Measurements from ENCODE around the gene FUT8. TPM values are rescaled to one million over a fixed set of nuclear protein-coding genes. Genes with fewer than 3 reads are reported as not detected.
A peak's percentile ranks its signal among the peaks of the same experiment; 100 is the strongest.

The FUT8 gene
- total RNA-seq = 10 to 100 TPM; 49.6 to 59.8 TPM

GRCh38 chr14:65412032-65412846, at the start of gene FUT8:
FUT8 (plus strand) TSS chr14:65412730; CDS start chr14:65561564, 148,834 bp downstream.
- peaks cover 51% of the 10 kb centered on the region for H3K4me1 Mint-ChIP-seq (ENCODE audit: low read depth)
- peak within 1 kb of the TSS; percentile 91 for H3K27ac Mint-ChIP-seq
- H3K9me3 Mint-ChIP-seq = no peaks in the 10 kb centered on the region
- H3K36me3 Mint-ChIP-seq (ENCODE audit: insufficient read depth in 2 of 2) = no peaks in the 10 kb centered on the region
- peak; percentile 87 to 92 for ATAC-seq (replicated peaks in 1 of 2)
- H3K4me3 Mint-ChIP-seq = peak within 1 kb of the TSS; percentile 98 to 99
- no peaks in the 10 kb centered on the region for H3K27me3 Mint-ChIP-seq (ENCODE audit: low read depth)
- DNase-seq = peak; percentile 94 to 96

- Mint-ChIP-seq H3K4me3 (no peak overlapping the region), H3K27ac (no peak overlapping the region), H3K9me3 (no peaks in the 10 kb centered on the region), H3K36me3 (ENCODE audit: insufficient read depth in 2 of 2) (peaks cover under 1 to 9% of the 10 kb centered on the region in 2 donors), H3K27me3 (ENCODE audit: low read depth) (no peaks in the 10 kb centered on the region), H3K4me1 (ENCODE audit: low read depth) (peaks cover 43% of the 10 kb centered on the region)
- DNase-seq (no peak), ATAC-seq (replicated peaks in 1 of 2) (no peak)
Observed at GRCh38 chr14:65366802-65367565, 45.5 kb upstream of the FUT8 start.

GRCh38 chr14:65369560-65369959, 43.0 kb upstream of the FUT8 start:
- ATAC-seq (replicated peaks in 1 of 2) (peak; percentile 94 to 96), DNase-seq (peak; percentile 30 to 50)
- no peaks in the 10 kb centered on the region for H3K27me3 Mint-ChIP-seq (ENCODE audit: low read depth)
- H3K36me3 Mint-ChIP-seq (ENCODE audit: insufficient read depth in 2 of 2) = peaks cover 4 to 19% of the 10 kb centered on the region in 2 donors
- H3K9me3 Mint-ChIP-seq = peaks cover 0 to 2% of the 10 kb centered on the region in 2 donors
- peaks cover 62% of the 10 kb centered on the region for H3K4me1 Mint-ChIP-seq (ENCODE audit: low read depth)
- H3K27ac Mint-ChIP-seq = peak overlapping the region; percentile 72
- peak overlapping the region; percentile 25 to 60 for H3K4me3 Mint-ChIP-seq

- H3K9me3 Mint-ChIP-seq = peaks cover 0 to 2% of the 10 kb centered on the region in 2 donors
- no peaks in the 10 kb centered on the region for H3K27me3 Mint-ChIP-seq (ENCODE audit: low read depth)
- DNase-seq = no peak
- peaks cover 4 to 16% of the 10 kb centered on the region in 2 donors for H3K36me3 Mint-ChIP-seq (ENCODE audit: insufficient read depth in 2 of 2)
- H3K4me1 Mint-ChIP-seq (ENCODE audit: low read depth) = peaks cover 62% of the 10 kb centered on the region
- peak overlapping the region; percentile 93 for H3K27ac Mint-ChIP-seq
- peak overlapping the region; percentile 47 to 71 for H3K4me3 Mint-ChIP-seq
- peak; percentile 22 to 30 for ATAC-seq (replicated peaks in 1 of 2)
Observed at GRCh38 chr14:65370801-65371248, 41.7 kb upstream of the FUT8 start.

GRCh38 chr14:65371784-65372183, 40.7 kb upstream of the FUT8 start:
- Mint-ChIP-seq H3K4me1 (ENCODE audit: low read depth) (peaks cover 59% of the 10 kb centered on the region), H3K27me3 (ENCODE audit: low read depth) (no peaks in the 10 kb centered on the region), H3K27ac (peak overlapping the region; percentile 93), H3K9me3 (peaks cover 0 to 2% of the 10 kb centered on the region in 2 donors), H3K4me3 (peak overlapping the region in 1 of 2 donors; percentile 56), H3K36me3 (ENCODE audit: insufficient read depth in 2 of 2) (peaks cover 4 to 16% of the 10 kb centered on the region in 2 donors)
- ATAC-seq (replicated peaks in 1 of 2) = no peak
- DNase-seq = no peak

GRCh38 chr14:65373016-65373670, 39.4 kb upstream of the FUT8 start:
- no peak overlapping the region for H3K4me3 Mint-ChIP-seq
- no peaks in the 10 kb centered on the region for H3K27me3 Mint-ChIP-seq (ENCODE audit: low read depth)
- H3K4me1 Mint-ChIP-seq (ENCODE audit: low read depth) = peaks cover 59% of the 10 kb centered on the region
- peaks cover 0 to 2% of the 10 kb centered on the region in 2 donors for H3K9me3 Mint-ChIP-seq
- DNase-seq = no peak
- H3K27ac Mint-ChIP-seq = no peak overlapping the region
- no peak for ATAC-seq (replicated peaks in 1 of 2)
- H3K36me3 Mint-ChIP-seq (ENCODE audit: insufficient read depth in 2 of 2) = peaks cover 4 to 17% of the 10 kb centered on the region in 2 donors

- H3K4me1 Mint-ChIP-seq (ENCODE audit: low read depth) = peaks cover 62% of the 10 kb centered on the region
- H3K36me3 Mint-ChIP-seq (ENCODE audit: insufficient read depth in 2 of 2) = peaks cover 4 to 17% of the 10 kb centered on the region in 2 donors
- ATAC-seq (replicated peaks in 1 of 2) = no peak
- H3K4me3 Mint-ChIP-seq = no peak overlapping the region
- DNase-seq = no peak
- no peak overlapping the region for H3K27ac Mint-ChIP-seq
- H3K9me3 Mint-ChIP-seq = peaks cover 0 to 2% of the 10 kb centered on the region in 2 donors
- no peaks in the 10 kb centered on the region for H3K27me3 Mint-ChIP-seq (ENCODE audit: low read depth)
Observed at GRCh38 chr14:65373671-65374039, 38.9 kb upstream of the FUT8 start.

- ATAC-seq (replicated peaks in 1 of 2) = no peak
- peaks cover 6 to 7% of the 10 kb centered on the region in 2 donors for H3K9me3 Mint-ChIP-seq
- H3K27ac Mint-ChIP-seq = no peak overlapping the region
- no peak for DNase-seq
- no peak overlapping the region for H3K4me3 Mint-ChIP-seq
- H3K4me1 Mint-ChIP-seq (ENCODE audit: low read depth) = peaks cover 28% of the 10 kb centered on the region
- no peaks in the 10 kb centered on the region for H3K27me3 Mint-ChIP-seq (ENCODE audit: low read depth)
- peaks cover 13 to 21% of the 10 kb centered on the region in 2 donors for H3K36me3 Mint-ChIP-seq (ENCODE audit: insufficient read depth in 2 of 2)
Observed at GRCh38 chr14:65377576-65377975, 35.0 kb upstream of the FUT8 start.

- Mint-ChIP-seq H3K9me3 (peaks cover 4 to 7% of the 10 kb centered on the region in 2 donors), H3K36me3 (ENCODE audit: insufficient read depth in 2 of 2) (peaks cover 11 to 16% of the 10 kb centered on the region in 2 donors)
Observed at GRCh38 chr14:65382586-65382985, 29.9 kb upstream of the FUT8 start.

GRCh38 chr14:65387171-65387570, 25.4 kb upstream of the FUT8 start:
- DNase-seq (no peak), ATAC-seq (replicated peaks in 1 of 2) (no peak)
- Mint-ChIP-seq H3K4me1 (ENCODE audit: low read depth) (peaks cover 5% of the 10 kb centered on the region), H3K9me3 (no peaks in the 10 kb centered on the region), H3K27ac (no peak overlapping the region), H3K36me3 (ENCODE audit: insufficient read depth in 2 of 2) (peaks cover 0 to 4% of the 10 kb centered on the region in 2 donors), H3K4me3 (no peak overlapping the region), H3K27me3 (ENCODE audit: low read depth) (no peaks in the 10 kb centered on the region)

More at GRCh38 chr14:65382586-65382985, 29.9 kb upstream of the FUT8 start:
- Mint-ChIP-seq H3K27me3 (ENCODE audit: low read depth) (no peaks in the 10 kb centered on the region), H3K4me3 (no peak overlapping the region), H3K4me1 (ENCODE audit: low read depth) (peaks cover 11% of the 10 kb centered on the region), H3K27ac (no peak overlapping the region)
- ATAC-seq (replicated peaks in 1 of 2) (no peak), DNase-seq (no peak)

GRCh38 chr14:65387628-65388027, 24.9 kb upstream of the FUT8 start:
- Mint-ChIP-seq H3K4me3 (no peak overlapping the region), H3K36me3 (ENCODE audit: insufficient read depth in 2 of 2) (peaks cover 0 to 5% of the 10 kb centered on the region in 2 donors), H3K27ac (no peak overlapping the region), H3K27me3 (ENCODE audit: low read depth) (no peaks in the 10 kb centered on the region), H3K4me1 (ENCODE audit: low read depth) (peaks cover 9% of the 10 kb centered on the region), H3K9me3 (no peaks in the 10 kb centered on the region)
- DNase-seq (no peak), ATAC-seq (replicated peaks in 1 of 2) (no peak)

- Mint-ChIP-seq H3K9me3 (peaks cover 13 to 19% of the 10 kb centered on the region in 2 donors), H3K27ac (no peak overlapping the region), H3K4me1 (ENCODE audit: low read depth) (peaks cover 41% of the 10 kb centered on the region), H3K36me3 (ENCODE audit: insufficient read depth in 2 of 2) (peaks cover 18 to 35% of the 10 kb centered on the region in 2 donors), H3K4me3 (no peak overlapping the region), H3K27me3 (ENCODE audit: low read depth) (no peaks in the 10 kb centered on the region)
- DNase-seq (no peak), ATAC-seq (replicated peaks in 1 of 2) (no peak)
Observed at GRCh38 chr14:65392296-65392695, 20.2 kb upstream of the FUT8 start.

All from activated T-cell treated with anti-CD3 and anti-CD28 coated beads, Interleukin-2, amount 50 U/mL, for 72 hours (primary cell).